Measurements from ENCODE around the gene EFEMP1.

- no peak for TF ChIP-seq POLR2A (IDR thresholded peaks at IDR 0.05)
- TF ChIP-seq CTCF (IDR thresholded peaks at IDR 0.05), result no peak
Observed at GRCh38 chr2:55936351-55936750, 12.8 kb upstream of the EFEMP1 start.

Measured in tibial nerve (tissue), 3 donors.